Activated CD4-positive, alpha-beta T cell treated with anti-CD3 and anti-CD28 coated beads for 4 hours (primary cell): ENCODE data around the gene FAIM2.

Source experiments
- DNase-seq, 2 donors: peaks; one replicate each; pipeline ENCODE4 v3.0.0-alpha.2; 2020

FAIM2 gene

GRCh38 chr12:49903700-49904423 is at the start of gene FAIM2:
FAIM2 (minus strand) TSS chr12:49903900; CDS start chr12:49903792, 108 bp downstream.
- DNase-seq, result peak; percentile 28 to 42

DNA sequence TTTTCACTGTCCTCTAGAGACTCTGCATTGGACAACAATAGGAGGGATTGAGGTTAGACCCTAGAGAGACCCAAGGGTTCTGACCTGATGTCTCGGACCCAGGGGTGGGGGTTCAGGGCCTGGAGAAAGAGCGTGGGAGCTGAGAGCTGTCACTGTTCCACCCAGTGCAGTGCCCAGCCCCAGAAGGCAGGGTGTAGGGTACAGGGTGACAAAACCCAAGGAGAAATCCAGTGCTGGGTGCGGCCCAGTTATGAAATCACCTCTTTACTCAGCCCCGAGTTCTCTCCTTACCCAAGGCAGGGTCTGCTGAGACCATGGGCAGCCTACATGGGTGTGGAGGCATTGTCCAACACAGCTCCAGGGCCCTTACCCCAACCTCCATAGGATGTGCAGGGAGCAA is 49.5 kb upstream of the FAIM2 start:
- no peak for DNase-seq

- no peak for DNase-seq
Measured at GRCh38 chr12:49952391-49953055, 48.8 kb upstream of the FAIM2 start.

- no peak for DNase-seq
Measured at GRCh38 chr12:49951411-49952240, 47.9 kb upstream of the FAIM2 start.

DNA sequence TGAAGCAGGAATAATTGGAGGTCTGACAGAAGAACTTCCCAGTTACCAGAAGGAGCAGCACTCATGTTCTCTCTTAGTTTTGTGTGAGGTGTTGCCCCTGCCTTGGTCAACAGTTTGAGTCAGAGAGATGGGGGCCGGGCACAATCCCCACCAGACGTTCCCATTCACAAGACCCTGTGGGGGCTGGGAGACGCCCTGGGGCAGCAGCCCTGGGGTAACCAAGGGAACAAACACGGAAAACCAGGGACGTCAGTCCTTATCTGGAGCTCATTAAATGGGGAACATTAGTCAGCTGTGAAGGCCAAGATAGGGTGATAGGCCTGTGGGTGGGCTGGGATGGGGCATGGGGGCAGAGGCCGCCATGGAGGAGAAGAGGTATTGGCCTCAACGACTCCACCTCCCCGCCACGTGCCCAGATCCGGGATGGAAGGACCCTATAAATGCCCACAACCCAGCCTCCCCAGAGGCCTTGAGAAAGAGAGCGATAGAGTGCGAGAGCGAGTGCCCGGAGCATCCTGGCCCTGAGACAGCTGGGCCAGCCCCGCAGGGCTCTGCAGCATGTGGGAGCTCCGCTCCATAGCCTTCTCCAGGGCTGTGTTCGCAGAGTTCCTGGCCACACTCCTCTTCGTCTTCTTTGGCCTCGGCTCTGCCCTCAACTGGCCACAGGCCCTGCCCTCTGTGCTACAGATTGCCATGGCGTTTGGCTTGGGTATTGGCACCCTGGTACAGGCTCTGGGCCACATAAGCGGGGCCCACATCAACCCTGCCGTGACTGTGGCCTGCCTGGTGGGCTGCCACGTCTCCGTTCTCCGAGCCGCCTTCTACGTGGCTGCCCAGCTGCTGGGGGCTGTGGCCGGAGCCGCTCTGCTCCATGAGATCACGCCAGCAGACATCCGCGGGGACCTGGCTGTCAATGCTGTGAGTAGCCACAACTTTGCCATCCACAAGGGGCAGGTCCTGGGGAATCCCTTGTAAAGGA is 46.9 kb upstream of the FAIM2 start, which contains the start of gene AQP2:
TSS of gene AQP2 (plus strand) at position 465 of the 979 bp plus-strand sequence. CDS start at position 559, 94 bp downstream.
- DNase-seq, result no peak

DNA sequence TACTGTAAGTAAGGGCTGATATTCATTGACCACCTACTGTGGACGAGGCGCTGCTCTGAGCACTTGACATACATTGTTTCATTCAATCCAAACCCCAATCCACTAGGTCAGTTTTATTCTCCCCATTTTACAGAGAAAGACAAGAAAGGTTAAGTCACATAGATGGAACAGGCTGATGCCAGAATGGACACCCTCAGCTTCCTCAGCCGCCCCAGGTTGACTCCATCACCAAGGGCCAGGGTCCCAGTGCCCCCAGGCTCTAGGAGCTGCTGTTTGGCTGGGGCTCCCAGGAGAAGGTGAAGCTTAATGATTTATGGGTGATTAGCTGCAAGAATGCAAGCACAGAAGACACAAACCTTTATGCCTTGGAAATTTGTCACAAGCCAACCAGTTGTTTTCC is 46.2 kb upstream of the FAIM2 start:
- no peak for DNase-seq

GRCh38 chr12:49948866-49949845 is 45.5 kb upstream of the FAIM2 start:
- DNase-seq, result no peak

DNA sequence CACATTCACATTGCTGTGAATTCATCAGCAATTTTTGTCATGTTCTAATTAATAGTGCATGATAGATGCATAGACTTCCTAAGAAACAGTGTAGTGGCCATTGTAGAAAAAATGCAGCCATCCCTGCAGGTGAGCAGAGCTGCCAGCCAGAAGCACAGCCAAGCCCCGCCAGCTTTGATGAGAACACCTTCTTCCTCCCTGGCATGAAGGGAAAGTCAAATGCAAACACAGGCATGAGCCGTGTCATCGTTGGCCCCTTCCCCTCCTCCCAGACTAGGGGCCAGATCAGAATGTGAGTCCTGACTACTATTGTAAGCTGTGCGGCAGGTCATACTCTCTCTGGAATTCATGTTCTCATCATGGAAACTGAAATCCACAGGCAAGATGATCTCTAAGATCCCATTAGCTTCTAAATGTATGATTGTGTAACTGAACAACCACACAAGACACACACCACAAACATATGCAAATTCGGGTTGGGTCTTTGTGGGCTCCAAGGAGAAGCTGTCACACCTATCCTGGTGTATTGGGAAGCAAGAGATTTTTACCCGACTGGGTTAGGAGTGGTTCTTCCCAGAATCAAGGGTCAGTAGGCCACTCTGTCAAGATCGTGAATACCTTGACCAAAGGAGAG is 44.0 kb upstream of the FAIM2 start:
- no peak for DNase-seq

DNA sequence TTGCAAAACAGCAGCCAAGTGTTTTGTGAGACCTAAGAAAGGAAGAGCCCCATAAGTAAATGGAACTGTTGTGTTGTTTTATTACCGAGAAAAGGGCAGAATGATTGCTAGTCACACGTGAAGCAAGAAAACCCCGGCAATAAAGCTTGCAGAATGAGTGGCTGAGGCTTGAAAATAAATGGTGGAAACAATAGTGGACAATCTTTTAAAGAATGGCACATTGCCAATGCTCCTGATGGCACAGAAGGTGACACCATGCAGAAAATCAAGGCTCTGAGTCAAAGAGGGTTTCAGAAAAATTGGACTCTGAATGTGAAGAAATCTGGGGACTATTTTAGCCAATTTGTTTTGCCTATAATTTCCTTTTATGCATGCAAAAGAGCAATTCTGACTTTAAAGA is 42.8 kb upstream of the FAIM2 start:
- no peak for DNase-seq

- DNase-seq, result no peak
Measured at GRCh38 chr12:49946086-49946485, 42.4 kb upstream of the FAIM2 start.

DNA sequence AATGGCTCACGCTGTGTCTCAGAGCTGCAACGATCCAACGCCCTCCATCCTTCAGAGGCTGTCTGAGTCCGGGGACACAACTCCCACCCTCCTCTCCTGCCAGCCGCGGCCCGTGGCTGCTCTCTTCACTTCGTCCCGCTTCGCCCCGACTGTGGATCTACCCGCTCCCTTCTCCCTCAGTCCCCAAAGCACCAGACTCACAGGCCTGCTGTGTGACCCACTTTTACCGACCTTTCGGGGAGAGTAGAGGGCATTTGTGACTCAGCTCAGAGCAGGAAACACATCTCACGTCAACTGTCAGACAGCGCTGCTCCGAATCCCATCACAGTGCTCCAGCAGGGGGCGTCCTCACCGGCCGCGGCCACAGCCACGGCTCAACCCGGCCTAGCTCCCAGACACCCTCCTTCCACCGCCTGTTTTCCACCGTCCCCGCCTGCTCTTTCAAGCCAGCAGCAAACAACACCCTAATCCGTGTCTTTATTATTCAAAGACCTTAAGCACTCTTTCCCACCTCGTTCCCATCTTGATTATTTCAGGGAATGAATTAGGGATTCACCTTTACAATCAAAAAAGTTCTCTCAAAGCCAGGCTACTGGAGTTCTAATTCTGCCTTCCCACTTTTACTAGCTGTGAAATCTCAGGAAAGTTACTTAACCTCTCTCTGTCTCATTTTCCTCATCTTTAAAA is 41.8 kb upstream of the FAIM2 start:
- DNase-seq, result peak; percentile 82 to 91

- no peak for DNase-seq
Measured at GRCh38 chr12:49944718-49945117, 41.0 kb upstream of the FAIM2 start.

GRCh38 chr12:49944046-49944445 is 40.3 kb upstream of the FAIM2 start:
- no peak for DNase-seq

DNA sequence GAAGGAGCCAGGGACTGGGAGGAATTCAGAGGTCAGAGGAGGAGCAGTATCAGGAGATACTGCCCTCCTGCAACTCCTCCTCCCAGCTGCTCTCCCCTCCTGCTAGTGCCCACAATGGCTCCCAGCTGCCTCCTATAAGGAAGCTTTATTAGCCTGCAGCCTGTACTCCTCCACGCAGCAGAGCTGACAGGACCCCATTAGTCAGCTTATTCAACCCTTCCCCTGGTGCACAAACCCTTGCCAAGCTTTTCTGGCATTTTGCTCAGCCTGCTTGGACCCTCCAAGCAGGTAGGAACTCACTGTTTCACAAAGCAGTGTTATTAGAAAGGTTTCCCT is 39.9 kb upstream of the FAIM2 start:
- DNase-seq, result no peak

- peak in 1 of 2 donors; percentile 10 for DNase-seq
Measured at GRCh38 chr12:49942921-49943624, 39.4 kb upstream of the FAIM2 start.

DNA sequence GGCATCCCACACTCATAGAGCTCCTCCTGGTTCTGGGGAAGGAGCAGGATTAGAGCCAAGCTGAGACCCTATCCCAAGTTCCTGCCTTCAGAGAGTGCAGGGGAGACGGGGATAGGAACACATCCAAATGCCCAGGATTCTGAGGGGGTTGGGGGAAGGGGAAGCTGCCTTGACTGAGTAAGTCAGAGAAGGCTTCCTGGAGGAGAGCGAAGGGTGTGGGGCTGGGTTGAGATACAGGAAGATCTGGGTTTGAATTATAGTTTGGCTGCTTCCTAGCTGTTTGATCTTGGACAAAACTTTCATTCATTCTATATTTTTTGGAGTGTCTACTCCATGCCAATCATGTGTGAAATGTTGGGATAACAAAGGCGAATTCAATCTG is 38.8 kb upstream of the FAIM2 start:
- DNase-seq, result no peak

DNA sequence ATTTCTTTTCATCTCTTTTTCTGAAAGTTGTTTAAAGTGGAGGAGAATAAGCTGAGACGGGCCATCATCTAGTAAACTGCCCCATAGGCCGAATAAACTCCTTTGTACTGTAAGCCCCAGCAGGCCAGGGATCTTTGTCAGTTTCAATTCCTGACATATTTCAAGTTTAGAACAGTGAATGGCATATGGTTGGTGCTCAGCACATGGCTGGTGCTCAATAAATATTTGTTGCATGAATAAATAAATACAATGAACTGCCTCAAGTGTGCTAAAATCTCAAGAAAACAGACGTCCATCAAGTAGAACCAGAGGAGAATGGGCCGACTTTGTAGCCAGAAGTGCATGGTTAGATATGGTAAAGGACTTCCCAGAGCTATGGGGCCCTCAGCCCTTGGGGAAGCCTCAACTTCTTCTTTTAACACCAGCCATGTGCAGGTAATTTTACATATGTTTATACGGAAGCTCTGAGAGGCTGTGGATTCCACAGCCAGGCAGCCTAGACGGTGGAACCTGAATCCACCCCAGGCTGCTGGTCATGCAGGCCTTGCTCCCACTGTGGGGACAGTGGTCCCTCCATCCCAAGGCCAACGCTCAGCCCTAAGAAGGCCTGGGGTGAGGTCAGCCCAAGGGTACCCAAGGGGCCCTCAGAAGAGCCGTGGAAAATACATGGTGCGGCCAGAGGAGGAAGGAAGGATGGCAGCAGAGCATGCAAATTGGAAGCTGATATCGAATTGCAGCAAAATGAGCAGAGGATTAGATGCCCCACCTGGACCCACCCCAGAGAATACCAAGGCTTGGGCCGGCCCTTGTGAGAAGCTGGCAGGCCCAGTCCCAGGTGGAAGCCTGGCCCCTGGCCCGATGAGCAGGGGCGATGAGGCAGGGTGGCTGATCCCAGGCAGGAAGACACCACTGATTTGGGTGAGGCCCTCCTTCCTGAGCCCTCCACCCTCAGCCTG is 38.1 kb upstream of the FAIM2 start:
- no peak for DNase-seq

DNA sequence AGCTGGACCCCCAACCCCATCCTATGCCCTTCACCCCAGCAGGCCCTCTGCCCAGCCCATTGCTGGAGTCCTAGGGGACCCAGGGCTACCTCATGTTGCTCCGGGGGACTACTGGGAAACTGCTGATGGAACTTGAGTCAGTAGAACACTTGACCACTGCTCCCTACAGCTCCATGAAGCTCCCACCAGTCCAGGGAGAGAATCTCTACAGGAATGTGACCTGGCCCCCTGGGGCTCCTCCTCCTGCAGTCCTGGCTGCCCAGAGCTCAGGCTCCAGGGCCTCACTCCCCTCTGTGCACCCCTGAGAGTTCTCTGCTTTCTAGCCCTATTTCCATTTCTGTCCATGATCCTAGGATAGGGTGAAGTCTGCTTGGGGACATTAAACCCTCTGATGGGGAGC is 36.0 kb upstream of the FAIM2 start:
- no peak for DNase-seq
